ENCODE results near the gene NPAS3. TPM values are rescaled to one million over a fixed set of nuclear protein-coding genes. Genes with fewer than 3 reads are reported as not detected.
A peak's percentile ranks its signal among the peaks of the same experiment; 100 is the strongest.

The NPAS3 gene
- total RNA-seq, 1 donor = 0.86 TPM

DNA sequence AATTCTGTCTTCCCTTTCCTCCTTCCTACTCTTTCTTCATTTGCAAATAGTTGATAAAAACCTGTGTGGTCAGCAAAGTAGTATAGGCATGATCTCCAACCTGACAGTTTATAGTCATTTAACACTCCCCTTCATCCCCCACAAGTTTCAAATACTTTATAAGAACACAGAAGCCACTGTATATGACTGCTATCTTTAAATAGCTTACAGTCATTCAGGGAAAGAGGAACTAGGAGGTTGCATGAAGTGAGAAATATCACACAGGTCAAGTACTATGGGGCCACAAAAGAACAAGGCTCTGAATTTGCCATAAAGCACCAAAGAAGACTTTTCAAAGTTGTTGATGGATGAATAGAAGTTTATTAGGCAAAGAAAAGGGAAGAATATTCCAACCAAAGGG lies 431.3 kb downstream of the NPAS3 start:
- no peak overlapping the region for H3K4me3 ChIP-seq (ENCODE audit: low read depth, low read length)
- DNase-seq (ENCODE audit: low read depth) = no peak
- TF ChIP-seq, protein P1, sequence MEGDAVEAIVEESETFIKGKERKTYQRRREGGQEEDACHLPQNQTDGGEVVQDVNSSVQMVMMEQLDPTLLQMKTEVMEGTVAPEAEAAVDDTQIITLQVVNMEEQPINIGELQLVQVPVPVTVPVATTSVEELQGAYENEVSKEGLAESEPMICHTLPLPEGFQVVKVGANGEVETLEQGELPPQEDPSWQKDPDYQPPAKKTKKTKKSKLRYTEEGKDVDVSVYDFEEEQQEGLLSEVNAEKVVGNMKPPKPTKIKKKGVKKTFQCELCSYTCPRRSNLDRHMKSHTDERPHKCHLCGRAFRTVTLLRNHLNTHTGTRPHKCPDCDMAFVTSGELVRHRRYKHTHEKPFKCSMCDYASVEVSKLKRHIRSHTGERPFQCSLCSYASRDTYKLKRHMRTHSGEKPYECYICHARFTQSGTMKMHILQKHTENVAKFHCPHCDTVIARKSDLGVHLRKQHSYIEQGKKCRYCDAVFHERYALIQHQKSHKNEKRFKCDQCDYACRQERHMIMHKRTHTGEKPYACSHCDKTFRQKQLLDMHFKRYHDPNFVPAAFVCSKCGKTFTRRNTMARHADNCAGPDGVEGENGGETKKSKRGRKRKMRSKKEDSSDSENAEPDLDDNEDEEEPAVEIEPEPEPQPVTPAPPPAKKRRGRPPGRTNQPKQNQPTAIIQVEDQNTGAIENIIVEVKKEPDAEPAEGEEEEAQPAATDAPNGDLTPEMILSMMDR (IDR thresholded peaks at IDR 0.05; ENCODE audit: insufficient read depth, low read depth, low read length) = no peak

DNA sequence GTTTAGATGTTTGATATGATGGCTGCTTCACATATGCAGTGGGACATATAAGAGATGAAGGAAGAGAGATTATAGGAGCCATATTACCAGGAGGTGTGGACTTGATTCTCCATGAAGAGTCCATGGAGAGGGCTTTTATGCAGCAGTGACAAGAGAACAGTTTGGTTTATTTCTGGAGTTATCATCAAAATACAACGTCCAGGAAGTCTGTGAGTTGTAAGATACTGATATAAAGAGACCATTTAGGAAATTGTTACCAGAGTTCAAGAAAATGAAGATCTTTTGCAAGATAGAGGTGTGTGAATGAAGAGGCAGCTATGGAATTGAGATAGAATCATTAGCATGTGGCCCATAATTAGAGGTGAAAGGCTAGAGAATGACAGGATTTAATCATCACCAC lies 431.7 kb downstream of the NPAS3 start:
- no peak for DNase-seq (ENCODE audit: low read depth)
- TF ChIP-seq, protein P1 (IDR thresholded peaks at IDR 0.05; ENCODE audit: insufficient read depth, low read depth, low read length) = no peak
- H3K4me3 ChIP-seq (ENCODE audit: low read depth, low read length) = no peak overlapping the region

DNA sequence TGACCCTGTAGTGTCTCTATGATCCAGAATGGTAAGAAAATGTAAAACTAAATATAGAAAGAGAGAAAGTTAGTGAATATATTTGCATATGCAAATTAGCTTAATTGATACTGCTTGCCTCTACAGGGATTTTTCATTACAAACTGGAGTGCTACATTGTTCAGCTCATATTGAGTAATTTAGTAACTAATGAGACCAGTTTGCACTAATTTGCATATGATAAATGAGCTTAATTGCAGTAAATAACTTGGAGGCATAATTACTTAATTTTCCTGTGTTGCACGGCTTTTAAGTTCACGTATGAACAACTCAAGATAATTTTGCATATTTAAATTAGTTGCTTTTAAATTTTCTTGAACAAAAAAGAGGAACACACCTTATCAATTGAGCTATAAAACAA lies 436.5 kb downstream of the NPAS3 start:
- TF ChIP-seq, protein P1 (IDR thresholded peaks at IDR 0.05; ENCODE audit: insufficient read depth, low read depth, low read length) = no peak
- DNase-seq (ENCODE audit: low read depth) = no peak

DNA sequence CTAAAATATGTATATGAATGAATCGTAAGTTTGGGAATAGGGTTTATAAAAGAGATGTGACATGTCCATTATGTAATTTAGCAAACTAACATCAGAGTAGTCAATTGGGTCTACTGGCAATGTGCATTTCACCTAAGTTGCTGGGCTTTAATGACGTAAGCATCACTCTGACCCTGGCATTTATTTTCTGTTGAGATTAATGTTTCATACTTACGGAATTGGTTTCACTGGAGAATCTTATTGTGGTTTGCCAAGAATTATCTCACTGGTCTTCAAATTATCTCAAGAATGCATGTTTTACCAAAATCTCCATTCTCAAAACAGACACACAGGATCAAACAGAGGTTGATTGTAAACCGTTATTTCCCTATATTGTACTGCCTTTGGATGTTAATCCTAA lies 437.1 kb downstream of the NPAS3 start:
- no peak overlapping the region for H3K4me3 ChIP-seq (ENCODE audit: low read depth, low read length)
- DNase-seq (ENCODE audit: low read depth) = peak; percentile 39

More for the DNA sequence above, 436.5 kb downstream of the NPAS3 start:
- H3K4me3 ChIP-seq (ENCODE audit: low read depth, low read length) = no peak overlapping the region

DNA sequence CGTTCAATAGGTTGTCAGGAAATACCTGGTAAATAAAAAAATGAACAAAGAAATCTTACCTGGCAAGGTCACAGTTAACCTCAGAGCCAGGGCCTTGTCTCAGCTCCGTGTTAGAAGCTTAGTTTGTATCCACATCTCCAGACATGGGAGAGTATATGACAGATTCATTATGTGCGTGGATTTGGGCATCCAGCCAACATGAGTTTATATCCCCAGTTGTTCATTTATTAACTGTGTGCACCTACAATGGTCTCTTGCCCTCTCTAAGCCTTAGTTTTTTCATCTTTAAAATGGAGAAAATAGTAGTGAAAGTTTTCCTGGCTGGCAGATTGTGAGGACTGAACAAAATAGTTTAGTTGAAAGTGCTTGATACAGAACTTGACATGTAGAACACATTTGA lies 437.8 kb downstream of the NPAS3 start:
- H3K4me3 ChIP-seq (ENCODE audit: low read depth, low read length) = no peak overlapping the region
- TF ChIP-seq, protein P1 (IDR thresholded peaks at IDR 0.05; ENCODE audit: insufficient read depth, low read depth, low read length) = no peak
- DNase-seq (ENCODE audit: low read depth) = no peak

More for the DNA sequence above, 437.1 kb downstream of the NPAS3 start:
- TF ChIP-seq, protein P1 (IDR thresholded peaks at IDR 0.05; ENCODE audit: insufficient read depth, low read depth, low read length) = no peak

DNA sequence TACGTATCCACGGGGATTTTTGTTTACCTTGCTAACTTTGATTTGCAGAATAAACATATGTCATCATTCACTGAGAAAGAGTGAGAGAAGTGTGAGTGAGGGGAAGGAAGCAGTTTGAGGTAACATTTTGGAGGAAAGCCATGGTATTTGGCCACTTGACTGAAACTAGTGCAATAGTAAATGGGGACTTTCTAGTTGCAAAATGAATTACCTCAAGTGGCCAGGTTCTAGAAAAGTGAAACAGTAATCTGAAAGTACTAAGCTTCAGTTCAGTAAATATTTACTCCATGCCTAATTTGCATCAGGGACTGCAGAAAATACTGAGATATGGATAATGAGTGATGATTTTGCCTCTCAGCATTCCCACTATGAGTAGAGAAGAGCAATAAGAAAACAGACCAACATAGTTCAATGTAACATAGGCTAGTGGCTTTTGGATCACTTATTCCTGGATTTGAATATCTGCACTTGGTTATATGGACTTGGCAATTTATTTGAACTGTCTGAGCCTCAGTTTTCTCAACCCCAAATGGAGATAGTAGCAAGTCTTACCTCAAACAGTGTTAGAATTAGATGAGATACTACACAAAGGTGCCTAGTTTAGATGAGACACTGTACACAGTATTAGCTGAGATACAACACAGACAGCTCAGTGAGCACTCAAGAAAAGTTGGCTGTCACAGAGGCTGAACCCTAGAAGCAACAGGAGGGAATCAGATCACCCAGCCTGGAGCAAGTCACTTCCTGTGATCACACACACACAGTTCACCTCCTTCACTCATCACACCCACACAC lies 439.1 kb downstream of the NPAS3 start:
- TF ChIP-seq, protein P1 (IDR thresholded peaks at IDR 0.05; ENCODE audit: insufficient read depth, low read depth, low read length) = no peak
- DNase-seq (ENCODE audit: low read depth) = no peak
- H3K4me3 ChIP-seq (ENCODE audit: low read depth, low read length) = no peak overlapping the region

Data from fibroblast of villous mesenchyme (primary cell).